PFSK-1 (cell line): Measurements from ENCODE around the gene CCT3.

Experiments
- FOXP2 ChIP-seq: optimal IDR thresholded peaks from 2 replicates; pipeline ENCODE3; 2011; ENCODE audit warnings: borderline replicate concordance, control low read depth, inconsistent platforms; ENCODE audit not compliant: insufficient read depth; ENCODE audit errors: extremely low read length, extremely low read depth
- POLR2AphosphoS5 ChIP-seq: IDR thresholded peaks from 2 replicates; pipeline ENCODE4 v1.6.1; 2012; ENCODE audit warnings: low read depth, mild to moderate bottlenecking, control low read depth, low read length, moderate library complexity
- SIN3A ChIP-seq: IDR thresholded peaks from 2 replicates; pipeline ENCODE4 v1.6.1; 2012; ENCODE audit warnings: mild to moderate bottlenecking, low read length, moderate library complexity, borderline replicate concordance; ENCODE audit not compliant: insufficient read depth
- TAF1 ChIP-seq: IDR thresholded peaks from 2 replicates; pipeline ENCODE4 v1.6.1; 2012; ENCODE audit warnings: low read length, control low read depth, borderline replicate concordance; ENCODE audit not compliant: insufficient read depth
- TF ChIP-seq, protein P1 (sequence below), 2 experiments: IDR thresholded peaks; 2 replicates each; pipeline versions ENCODE4 v1.6.1 to v1.8.0; 2011 to 2012; ENCODE audit warnings: low read depth in 2 of 2, low read length in 2 of 2, control low read depth in 1 of 2, inconsistent platforms in 1 of 2, mild to moderate bottlenecking in 1 of 2, moderate library complexity in 1 of 2; ENCODE audit not compliant: insufficient read depth in 1 of 2

CCT3 gene

DNA sequence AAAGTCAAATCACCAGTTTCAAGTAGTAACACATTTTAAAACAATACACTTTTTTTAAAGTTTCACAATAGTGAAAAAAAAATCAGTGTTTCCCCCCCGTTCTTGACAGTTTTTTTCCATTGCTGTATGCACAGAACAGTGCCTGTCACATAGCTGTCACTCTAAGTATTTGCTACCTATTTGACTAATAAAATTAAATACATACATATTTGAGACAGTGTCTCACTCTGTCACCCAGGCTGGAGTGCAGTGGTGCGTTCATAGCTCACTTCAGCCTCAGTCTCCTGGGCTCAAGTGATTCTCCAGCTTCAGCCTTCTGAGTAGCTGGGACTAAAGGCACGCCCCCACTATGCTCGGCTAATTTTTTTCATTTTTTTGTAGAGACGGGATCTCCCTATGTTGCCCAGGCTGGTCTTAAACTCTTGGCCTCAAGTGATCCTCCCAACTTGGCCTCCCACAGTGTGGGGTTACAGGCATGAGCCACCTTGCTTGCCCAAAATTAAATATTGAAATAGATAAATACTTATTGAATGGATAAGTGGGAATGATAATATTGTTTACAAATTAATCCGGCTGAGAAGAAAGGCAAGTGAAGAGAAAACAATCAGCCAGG, 18.3 kb upstream of the CCT3 start:
- TF ChIP-seq POLR2AphosphoS5 (no peak), TAF1 (no peak), FOXP2 (no peak), SIN3A (no peak)
- TF ChIP-seq, protein P1, sequence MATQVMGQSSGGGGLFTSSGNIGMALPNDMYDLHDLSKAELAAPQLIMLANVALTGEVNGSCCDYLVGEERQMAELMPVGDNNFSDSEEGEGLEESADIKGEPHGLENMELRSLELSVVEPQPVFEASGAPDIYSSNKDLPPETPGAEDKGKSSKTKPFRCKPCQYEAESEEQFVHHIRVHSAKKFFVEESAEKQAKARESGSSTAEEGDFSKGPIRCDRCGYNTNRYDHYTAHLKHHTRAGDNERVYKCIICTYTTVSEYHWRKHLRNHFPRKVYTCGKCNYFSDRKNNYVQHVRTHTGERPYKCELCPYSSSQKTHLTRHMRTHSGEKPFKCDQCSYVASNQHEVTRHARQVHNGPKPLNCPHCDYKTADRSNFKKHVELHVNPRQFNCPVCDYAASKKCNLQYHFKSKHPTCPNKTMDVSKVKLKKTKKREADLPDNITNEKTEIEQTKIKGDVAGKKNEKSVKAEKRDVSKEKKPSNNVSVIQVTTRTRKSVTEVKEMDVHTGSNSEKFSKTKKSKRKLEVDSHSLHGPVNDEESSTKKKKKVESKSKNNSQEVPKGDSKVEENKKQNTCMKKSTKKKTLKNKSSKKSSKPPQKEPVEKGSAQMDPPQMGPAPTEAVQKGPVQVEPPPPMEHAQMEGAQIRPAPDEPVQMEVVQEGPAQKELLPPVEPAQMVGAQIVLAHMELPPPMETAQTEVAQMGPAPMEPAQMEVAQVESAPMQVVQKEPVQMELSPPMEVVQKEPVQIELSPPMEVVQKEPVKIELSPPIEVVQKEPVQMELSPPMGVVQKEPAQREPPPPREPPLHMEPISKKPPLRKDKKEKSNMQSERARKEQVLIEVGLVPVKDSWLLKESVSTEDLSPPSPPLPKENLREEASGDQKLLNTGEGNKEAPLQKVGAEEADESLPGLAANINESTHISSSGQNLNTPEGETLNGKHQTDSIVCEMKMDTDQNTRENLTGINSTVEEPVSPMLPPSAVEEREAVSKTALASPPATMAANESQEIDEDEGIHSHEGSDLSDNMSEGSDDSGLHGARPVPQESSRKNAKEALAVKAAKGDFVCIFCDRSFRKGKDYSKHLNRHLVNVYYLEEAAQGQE (IDR thresholded peaks at IDR 0.05; ENCODE audit: insufficient read depth in 1 of 2, low read depth in 2 of 2, low read length in 2 of 2), result no peak

DNA sequence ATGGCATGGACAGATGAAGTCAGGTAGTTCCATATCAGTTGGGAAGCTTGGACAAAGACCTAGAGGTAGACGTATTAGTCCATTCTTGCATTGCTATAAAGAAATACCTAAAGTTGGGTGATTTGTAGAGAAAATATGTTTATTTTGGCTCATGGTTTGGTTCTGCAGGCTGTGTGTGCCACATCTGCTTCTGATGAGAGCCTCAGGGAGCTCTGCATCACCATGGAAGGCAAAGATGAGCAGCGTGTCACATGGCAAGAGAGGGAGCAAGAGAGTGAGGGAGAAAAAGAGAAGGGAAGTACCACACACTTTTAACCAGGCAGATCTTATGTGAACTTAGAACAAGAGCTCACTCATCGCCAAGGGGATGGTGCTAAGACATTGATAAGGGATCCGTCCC, 9.2 kb upstream of the CCT3 start:
- TF ChIP-seq, protein P1 (IDR thresholded peaks at IDR 0.05; ENCODE audit: insufficient read depth in 1 of 2, low read depth in 2 of 2, low read length in 2 of 2), result no peak
- TF ChIP-seq POLR2AphosphoS5 (no peak), FOXP2 (no peak), SIN3A (no peak), TAF1 (no peak)

DNA sequence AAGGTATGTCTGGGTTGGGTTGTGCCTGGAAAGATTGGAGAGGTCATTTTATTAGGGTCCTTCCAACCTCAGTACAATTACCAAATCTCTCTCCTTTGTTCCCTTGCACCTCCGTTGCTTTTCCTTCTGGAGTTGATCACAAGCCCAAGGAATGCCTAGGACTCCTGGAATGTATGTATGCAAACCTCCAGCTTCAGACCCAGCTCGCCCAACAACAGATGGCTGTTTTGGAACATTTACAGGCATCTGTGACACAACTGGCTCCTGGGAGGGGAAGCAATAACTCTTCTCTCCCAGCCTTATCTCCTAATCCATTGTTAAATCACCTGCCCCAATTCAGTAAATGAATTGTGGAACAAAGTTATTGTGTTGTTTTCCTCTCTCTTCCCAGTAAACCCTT, 8.5 kb upstream of the CCT3 start:
- no peak for TF ChIP-seq SIN3A
- no peak for TF ChIP-seq FOXP2
- no peak for TF ChIP-seq TAF1
- TF ChIP-seq, protein P1 (IDR thresholded peaks at IDR 0.05; ENCODE audit: insufficient read depth in 1 of 2, low read depth in 2 of 2, low read length in 2 of 2), result no peak
- TF ChIP-seq POLR2AphosphoS5, result no peak

GRCh38 chr1:156344409-156344808, 6.3 kb upstream of the CCT3 start:
- TF ChIP-seq SIN3A (no peak), FOXP2 (no peak), TAF1 (no peak)
- TF ChIP-seq, protein P1 (IDR thresholded peaks at IDR 0.05; ENCODE audit: insufficient read depth in 1 of 2, low read depth in 2 of 2, low read length in 2 of 2), result no peak

- TF ChIP-seq POLR2AphosphoS5 (no peak), SIN3A (no peak), TAF1 (no peak), FOXP2 (no peak)
- TF ChIP-seq, protein P1 (IDR thresholded peaks at IDR 0.05; ENCODE audit: insufficient read depth in 1 of 2, low read depth in 2 of 2, low read length in 2 of 2), result no peak
These were observed 4.3 kb upstream of the CCT3 start for GRCh38 chr1:156342166-156342955.
